ENCODE measurements around the gene NNMT.

DNA sequence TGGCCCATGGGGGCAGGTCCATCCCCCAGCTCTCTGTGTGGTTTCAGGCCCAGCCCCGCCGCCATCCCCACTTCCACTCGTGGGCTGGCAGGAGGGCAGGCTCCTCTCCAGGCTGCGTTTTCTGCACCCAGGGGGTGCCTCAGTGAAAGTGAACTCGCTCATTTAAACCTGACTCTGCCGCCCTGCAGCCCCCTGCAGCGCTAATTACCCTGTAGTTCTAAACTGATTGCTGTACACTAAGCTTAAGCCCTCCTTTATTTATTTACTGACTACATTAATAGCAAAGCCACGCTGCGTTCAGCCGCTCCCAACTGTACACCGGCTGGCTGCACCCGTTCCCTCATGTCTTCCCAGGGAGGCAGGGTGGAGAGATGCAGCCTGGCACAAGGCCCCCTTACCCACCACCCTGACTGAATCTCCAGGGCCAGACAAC is 36.6 kb upstream of the NNMT start:
- TF ChIP-seq CTCF (IDR thresholded peaks at IDR 0.05), result no peak
- no peak for TF ChIP-seq POLR2AphosphoS5 (IDR thresholded peaks at IDR 0.05)
- TF ChIP-seq POLR2A (IDR thresholded peaks at IDR 0.05), result no peak
